NCI-H345 treated with DMSO at 0.1 percent for 48 hours (cell line): ENCODE measurements around the gene PLET1.

Experiments used
- DNase-seq: peaks from one replicate; lab custom pipeline; 2025; ENCODE audit not compliant: unreplicated experiment; lab: John Stamatoyannopoulos, UW

PLET1 gene

GRCh38 chr11:112285841-112286311 lies 25.2 kb upstream of the PLET1 start:
- DNase-seq, result no peak

GRCh38 chr11:112281726-112282125 lies 21.1 kb upstream of the PLET1 start:
- no peak for DNase-seq

- peak; percentile 93 for DNase-seq
Measured at GRCh38 chr11:112280268-112281126, 19.8 kb upstream of the PLET1 start.

GRCh38 chr11:112279901-112280267 lies 19.2 kb upstream of the PLET1 start:
- DNase-seq, result peak; percentile 34

GRCh38 chr11:112278803-112279202 lies 18.1 kb upstream of the PLET1 start:
- no peak for DNase-seq

- DNase-seq, result no peak
Measured at GRCh38 chr11:112277941-112278340, 17.3 kb upstream of the PLET1 start.

- DNase-seq, result no peak
Measured at GRCh38 chr11:112277029-112277428, 16.4 kb upstream of the PLET1 start.

- no peak for DNase-seq
Measured at GRCh38 chr11:112274007-112274783, 13.5 kb upstream of the PLET1 start.

- no peak for DNase-seq
Measured at GRCh38 chr11:112273066-112273465, 12.4 kb upstream of the PLET1 start.

GRCh38 chr11:112271242-112271641 lies 10.6 kb upstream of the PLET1 start:
- DNase-seq, result no peak

- DNase-seq, result no peak
Measured at GRCh38 chr11:112270551-112271180, 10.0 kb upstream of the PLET1 start.

- no peak for DNase-seq
Measured at GRCh38 chr11:112269139-112269538, 8.5 kb upstream of the PLET1 start.

- DNase-seq, result no peak
Measured at GRCh38 chr11:112268406-112268805, 7.7 kb upstream of the PLET1 start.

- DNase-seq, result no peak
Measured at GRCh38 chr11:112267188-112267591, 6.5 kb upstream of the PLET1 start.

GRCh38 chr11:112266410-112266778 lies 5.7 kb upstream of the PLET1 start:
- no peak for DNase-seq

- DNase-seq, result no peak
Measured at GRCh38 chr11:112265659-112266409, 5.2 kb upstream of the PLET1 start.

GRCh38 chr11:112255067-112255720 lies 5.5 kb downstream of the PLET1 start:
- DNase-seq, result no peak

- DNase-seq, result no peak
Measured at GRCh38 chr11:112253605-112254242, 6.9 kb downstream of the PLET1 start.

- no peak for DNase-seq
Measured at GRCh38 chr11:112249871-112250610, 10.6 kb downstream of the PLET1 start.
